Uterus (tissue), 4 donors: ENCODE data around the gene SLC31A2. TPM values are rescaled to one million over a fixed set of nuclear protein-coding genes. Genes with fewer than 3 reads are reported as not detected.
A peak's percentile ranks its signal among the peaks of the same experiment; 100 is the strongest.
"Not testable (repeated sequence)": the region's sequence is repeated elsewhere in the genome, so short reads cannot be mapped to it uniquely, and the experiment has no call there.

Experiments
- DNase-seq, 2 donors: peaks; one replicate each; pipeline ENCODE4 v3.0.0-alpha.2; 2019 to 2020
- H3K27ac ChIP-seq, 2 donors: fragments of 200-600 bp; sonication (generic); 1 replicate in 1 of 2; 2 replicates in 1 of 2; pipeline ENCODE4 v1.5.1; 2016 to 2018
- H3K27me3 ChIP-seq, 2 donors: fragments of 200-600 bp; sonication (generic); one replicate each; pipeline ENCODE4 v1.5.1; 2018 to 2019; ENCODE audit warnings: control low read depth in 1 of 2
- H3K36me3 ChIP-seq, 2 donors: fragments of 200-600 bp; sonication (generic); one replicate each; pipeline ENCODE4 v1.5.1; 2019; ENCODE audit warnings: control low read depth in 1 of 2
- H3K4me1 ChIP-seq, 2 donors: fragments of 200-600 bp; sonication (generic); one replicate each; pipeline ENCODE4 v1.5.1; 2018 to 2019; ENCODE audit warnings: control low read depth in 1 of 2
- H3K4me3 ChIP-seq, 2 donors: fragments of 200-600 bp; sonication (generic); 1 replicate in 1 of 2; 2 replicates in 1 of 2; pipeline ENCODE4 v1.5.1; 2018 to 2019; ENCODE audit warnings: mild to moderate bottlenecking in 1 of 2
- H3K9me3 ChIP-seq, 2 donors: fragments of 200-600 bp; sonication (generic); one replicate each; pipeline ENCODE4 v1.5.1; 2019; ENCODE audit warnings: control low read depth in 1 of 2
- CTCF ChIP-seq, 4 experiments: fragments of 200-600 bp in 2 of 4; fragments of 450-650 bp in 2 of 4; sonication (generic) in 2 of 4; IDR thresholded peaks; one replicate each; pipeline ENCODE4 v1.5.1; 2016 to 2019; ENCODE audit warnings: antibody characterized with exemption in 4 of 4, mild to moderate bottlenecking in 2 of 4, moderate library complexity in 1 of 4
- POLR2A ChIP-seq, 2 donors: fragments of 450-650 bp; IDR thresholded peaks; one replicate each; pipeline ENCODE4 v1.6.1; 2016; ENCODE audit warnings: antibody characterized with exemption in 2 of 2, mild to moderate bottlenecking in 1 of 2, moderate library complexity in 1 of 2
- intact Hi-C: fragments of 100-400 bp; cut with DNase I; formaldehyde crosslinking; loops from one replicate; pipeline ENCODE4 v1.15.1; 2023; ENCODE audit warnings: low total_unique reads
- total RNA-seq, 4 donors: library from RNA; depleted of rRNA in 3 of 4; stranded (reverse); fragments of >200 nt in 3 of 4; gene quantifications; one replicate each; pipeline versions ENCODE4 v1.1.0 to v1.2.4, GENCODE V29; 2014 to 2023
- donor health status: DM: yes; HTN: yes; CAD: no.

Gene SLC31A2
- total RNA-seq, 4 donors from 2014 or later, result 3.0 to 20.0 (median 7.4) TPM

GRCh38 chr9:113148372-113148705 is 2.5 kb upstream of the SLC31A2 start:
- intact Hi-C loops, result no loop called here
- Histone ChIP-seq H3K27ac (no peak overlapping the region), H3K27me3 (no peaks in the 10 kb centered on the region), H3K9me3 (no peaks in the 10 kb centered on the region), H3K4me3 (no peak overlapping the region), H3K4me1 (no peaks in the 10 kb centered on the region), H3K36me3 (no peaks in the 10 kb centered on the region)
- DNase-seq, result no peak
- no peak for TF ChIP-seq POLR2A (IDR thresholded peaks at IDR 0.05)
- TF ChIP-seq CTCF (IDR thresholded peaks at IDR 0.05), result no peak

GRCh38 chr9:113148781-113149510 is 1.9 kb upstream of the SLC31A2 start:
- intact Hi-C loops, result no loop called here
- H3K36me3 ChIP-seq, result no peaks in the 10 kb centered on the region

GRCh38 chr9:113149561-113149960 is 1.2 kb upstream of the SLC31A2 start:
- H3K27me3 ChIP-seq, H3K4me1 ChIP-seq, H3K36me3 ChIP-seq, H3K4me3 ChIP-seq, H3K27ac ChIP-seq, intact Hi-C loops, DNase-seq, H3K9me3 ChIP-seq: not testable (repeated sequence)

More at GRCh38 chr9:113148781-113149510, 1.9 kb upstream of the SLC31A2 start:
- TF ChIP-seq CTCF (IDR thresholded peaks at IDR 0.05) (no peak), POLR2A (IDR thresholded peaks at IDR 0.05) (no peak)
- no peak for DNase-seq
- Histone ChIP-seq H3K4me3 (no peak overlapping the region), H3K9me3 (no peaks in the 10 kb centered on the region), H3K4me1 (no peaks in the 10 kb centered on the region), H3K27ac (no peak overlapping the region), H3K27me3 (no peaks in the 10 kb centered on the region)

GRCh38 chr9:113151696-113152630 is 1.2 kb downstream of the SLC31A2 start:
- H3K4me1 ChIP-seq, result no peaks in the 10 kb centered on the region
- DNase-seq, result no peak
- no peaks in the 10 kb centered on the region for H3K27me3 ChIP-seq
- intact Hi-C loops, result no loop called here
- H3K4me3 ChIP-seq, result peak overlapping the region; percentile 71 to 82
- H3K27ac ChIP-seq, result peak overlapping the region; percentile 70 to 80
- H3K36me3 ChIP-seq, result no peaks in the 10 kb centered on the region
- no peaks in the 10 kb centered on the region for H3K9me3 ChIP-seq
- TF ChIP-seq CTCF (IDR thresholded peaks at IDR 0.05) (no peak), POLR2A (IDR thresholded peaks at IDR 0.05) (no peak)

GRCh38 chr9:113152699-113153098 is 1.9 kb downstream of the SLC31A2 start:
- intact Hi-C loops, result no loop called here
- H3K36me3 ChIP-seq, result no peaks in the 10 kb centered on the region
- H3K4me3 ChIP-seq, result no peak overlapping the region
- peak overlapping the region in 1 of 2 donors; percentile 80 for H3K27ac ChIP-seq
- no peaks in the 10 kb centered on the region for H3K4me1 ChIP-seq
- no peaks in the 10 kb centered on the region for H3K9me3 ChIP-seq
- DNase-seq, result no peak
- TF ChIP-seq POLR2A (IDR thresholded peaks at IDR 0.05) (no peak), CTCF (IDR thresholded peaks at IDR 0.05) (no peak)
- H3K27me3 ChIP-seq, result no peaks in the 10 kb centered on the region
